Activated CD4-positive, alpha-beta T cell treated with anti-CD3 and anti-CD28 coated beads, Interleukin-2, amount 10 ng/mL, durations not matched to agents 24 days and 14 days (primary cell): Measurements from ENCODE around the gene SAMD3. TPM values are rescaled to one million over a fixed set of nuclear protein-coding genes. Genes with fewer than 3 reads are reported as not detected.
"Not testable (repeated sequence)": the region's sequence is repeated elsewhere in the genome, so short reads cannot be mapped to it uniquely, and the experiment has no call there.

Experiments used
- DNase-seq: peaks from one replicate; pipeline ENCODE4 v3.0.0; 2022
- H3K27ac Mint-ChIP-seq: one replicate; pipeline ENCODE4 v1.8.0; 2022; ENCODE audit warnings: mild to moderate bottlenecking, mixed read lengths
- H3K27me3 Mint-ChIP-seq: one replicate; pipeline ENCODE4 v1.8.0; 2022; ENCODE audit warnings: mixed read lengths
- H3K36me3 Mint-ChIP-seq: one replicate; pipeline ENCODE4 v1.8.0; 2022; ENCODE audit warnings: low read depth, mild to moderate bottlenecking, mixed read lengths
- H3K4me1 Mint-ChIP-seq: one replicate; pipeline ENCODE4 v1.8.0; 2021; ENCODE audit warnings: mixed read lengths
- H3K4me3 Mint-ChIP-seq: one replicate; pipeline ENCODE4 v1.8.0; 2022; ENCODE audit warnings: mild to moderate bottlenecking, moderate library complexity, mixed read lengths
- H3K9me3 Mint-ChIP-seq: one replicate; pipeline ENCODE4 v1.8.0; 2021; ENCODE audit warnings: mixed read lengths
- intact Hi-C: fragments of 100-400 bp; cut with micrococcal nuclease; formaldehyde crosslinking; loops from one replicate; pipeline ENCODE4 v1.15.1; 2023
- total RNA-seq: library from RNA; stranded (reverse); gene quantifications from 2 replicates; pipeline ENCODE4 v1.2.3, GENCODE V29; 2022

The SAMD3 gene, protein sequence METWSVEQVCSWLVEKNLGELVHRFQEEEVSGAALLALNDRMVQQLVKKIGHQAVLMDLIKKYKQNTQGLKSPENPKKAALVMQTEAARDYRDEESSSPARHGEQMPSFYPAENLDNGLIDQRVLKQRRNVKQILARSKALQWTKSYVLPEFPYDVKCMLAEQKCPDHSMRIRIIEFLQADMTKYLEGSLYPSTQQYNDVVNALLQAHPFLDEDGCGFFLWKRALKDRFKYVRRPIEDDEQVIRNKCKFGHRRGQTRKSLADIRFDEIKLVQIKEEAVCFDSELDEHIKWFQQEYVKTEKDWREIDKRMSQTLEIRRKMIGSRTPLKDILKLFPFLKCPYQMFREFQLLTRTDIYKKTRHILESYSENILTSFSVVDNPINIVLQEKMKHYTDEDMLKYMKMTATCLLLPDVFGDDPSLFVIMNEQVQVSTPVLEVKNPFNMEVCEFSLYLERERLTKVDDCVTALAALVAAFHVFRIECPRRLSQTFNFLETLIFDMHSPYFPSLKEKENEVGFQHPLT
- total RNA-seq: 2.1 and 2.5 TPM in 2 replicates

GRCh38 chr6:130222775-130223174 is at the start of gene SAMD3:
Gene SAMD3 (minus strand): TSS chr6:130222951. CDS start chr6:130215273, 7,678 bp downstream.
- Mint-ChIP-seq H3K4me3 (peak within 1 kb of the TSS; percentile 73), H3K27me3 (no peaks in the 10 kb centered on the region), H3K4me1 (peaks cover 27% of the 10 kb centered on the region), H3K36me3 (peaks cover 22% of the 10 kb centered on the region), H3K27ac (peak within 1 kb of the TSS; percentile 67), H3K9me3 (peaks cover 15% of the 10 kb centered on the region)
- DNase-seq: peak; percentile 74
- intact Hi-C loops: loop anchor here (1.0 to 2.0 kb wide), 3 partner anchors 7 to 90 kb away; no protein-coding TSS in a partner anchor

DNA sequence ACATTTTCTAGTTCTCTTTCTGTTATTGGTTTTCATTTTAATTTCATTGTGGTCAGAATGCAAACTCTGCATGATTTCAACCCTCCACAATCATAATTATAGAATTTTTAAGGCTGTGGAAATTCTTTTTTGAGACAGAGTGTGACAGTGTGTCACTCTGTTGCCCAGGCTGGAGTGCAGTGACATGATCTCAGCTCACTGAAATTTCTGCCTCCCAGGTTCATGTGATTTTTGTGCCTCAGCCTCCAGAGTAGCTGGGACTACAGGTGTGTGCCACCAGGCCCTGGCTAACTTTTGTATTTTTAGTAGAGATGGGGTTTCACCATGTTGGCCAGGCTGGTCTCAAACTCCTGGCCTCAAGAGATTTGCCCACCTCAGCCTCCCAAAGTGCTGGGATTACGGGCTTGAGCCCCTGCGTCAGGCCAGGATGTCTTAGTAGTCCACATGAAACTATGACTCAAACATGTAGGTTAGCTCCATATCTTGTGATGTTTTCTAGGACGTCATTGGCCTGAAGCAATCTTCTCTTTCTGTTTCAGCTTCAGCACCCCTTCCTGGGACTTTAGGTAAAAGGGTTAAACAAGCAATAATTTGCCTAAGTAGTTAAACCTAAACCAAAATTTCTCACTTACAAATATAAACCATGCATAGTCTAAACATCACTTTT is 47.4 kb upstream of the SAMD3 start:
- no peaks in the 10 kb centered on the region for H3K27me3 Mint-ChIP-seq

DNA sequence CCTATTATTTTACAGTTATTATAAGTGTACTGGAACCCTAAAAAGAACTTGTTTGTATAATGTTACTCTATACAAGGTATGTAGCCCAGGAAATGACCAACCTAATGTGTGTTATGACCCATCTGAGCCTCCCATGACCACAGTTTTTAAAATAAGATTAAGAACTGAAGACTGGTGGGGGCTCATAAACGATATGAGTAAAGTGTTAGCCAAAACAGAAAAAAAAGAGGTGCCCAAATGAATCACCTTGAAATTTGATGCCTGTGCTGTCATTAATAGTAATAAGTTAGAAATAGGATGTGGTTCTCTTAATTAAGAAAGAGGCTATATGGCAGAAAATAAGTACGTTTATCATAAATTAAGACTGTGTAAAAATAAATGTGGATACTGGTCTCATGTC is 42.8 kb upstream of the SAMD3 start:
- H3K27ac Mint-ChIP-seq, H3K27me3 Mint-ChIP-seq, intact Hi-C loops, H3K4me1 Mint-ChIP-seq, DNase-seq, H3K36me3 Mint-ChIP-seq, H3K4me3 Mint-ChIP-seq: not testable (repeated sequence)
- H3K9me3 Mint-ChIP-seq: peaks cover 15% of the 10 kb centered on the region

More for the DNA sequence above, 47.4 kb upstream of the SAMD3 start:
- Mint-ChIP-seq H3K4me3 (no peak overlapping the region), H3K27ac (no peak overlapping the region), H3K9me3 (peaks cover 25% of the 10 kb centered on the region), H3K4me1 (no peaks in the 10 kb centered on the region), H3K36me3 (peaks cover 1% of the 10 kb centered on the region)
- no peak for DNase-seq
- intact Hi-C loops: no loop called here

DNA sequence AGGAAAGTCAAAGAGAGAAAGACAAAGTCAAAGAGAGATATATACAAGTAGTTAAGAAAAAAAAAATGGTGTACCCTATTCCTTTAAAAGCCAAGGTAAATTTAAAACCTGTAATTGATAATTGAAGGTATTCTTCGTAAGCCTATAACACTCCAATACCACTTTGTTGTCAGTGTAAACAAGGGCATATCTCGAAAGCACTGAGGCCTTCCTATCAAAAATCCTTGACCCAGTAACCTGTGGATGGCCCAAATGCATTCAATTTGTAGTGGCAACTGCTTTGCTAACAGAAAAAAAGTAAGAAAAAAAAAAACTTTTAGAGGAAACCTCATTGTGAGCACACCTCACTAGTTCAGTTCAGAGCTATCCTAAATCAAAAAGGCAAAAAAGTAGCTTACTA is 39.3 kb upstream of the SAMD3 start:
- Mint-ChIP-seq H3K27ac (no peak overlapping the region), H3K4me3 (no peak overlapping the region), H3K9me3 (peaks cover 16% of the 10 kb centered on the region), H3K4me1 (peaks cover 17% of the 10 kb centered on the region), H3K27me3 (no peaks in the 10 kb centered on the region), H3K36me3 (peaks cover 7% of the 10 kb centered on the region)
- no peak for DNase-seq
- intact Hi-C loops: no loop called here

- Mint-ChIP-seq H3K4me1 (peaks cover 17% of the 10 kb centered on the region), H3K4me3 (peak overlapping the region; percentile 27), H3K9me3 (peaks cover 16% of the 10 kb centered on the region), H3K27ac (peak overlapping the region; percentile 57)
- intact Hi-C loops, H3K36me3 Mint-ChIP-seq, H3K27me3 Mint-ChIP-seq, DNase-seq: not testable (repeated sequence)
Observed at GRCh38 chr6:130261558-130261957, 38.8 kb upstream of the SAMD3 start.

- peak overlapping the region; percentile 3 for H3K4me3 Mint-ChIP-seq
- H3K9me3 Mint-ChIP-seq: peaks cover 16% of the 10 kb centered on the region
- H3K36me3 Mint-ChIP-seq, H3K27me3 Mint-ChIP-seq, DNase-seq, intact Hi-C loops: not testable (repeated sequence)
- peaks cover 21% of the 10 kb centered on the region for H3K4me1 Mint-ChIP-seq
- H3K27ac Mint-ChIP-seq: peak overlapping the region; percentile 45
Observed at GRCh38 chr6:130260614-130261241, 38.0 kb upstream of the SAMD3 start.

- Mint-ChIP-seq H3K4me3 (peak overlapping the region; percentile 6), H3K27ac (peak overlapping the region; percentile 60), H3K4me1 (peaks cover 24% of the 10 kb centered on the region), H3K9me3 (peaks cover 16% of the 10 kb centered on the region)
- peak; percentile 69 for DNase-seq
- intact Hi-C loops, H3K27me3 Mint-ChIP-seq, H3K36me3 Mint-ChIP-seq: not testable (repeated sequence)
Observed at GRCh38 chr6:130260050-130260462, 37.3 kb upstream of the SAMD3 start.

GRCh38 chr6:130259557-130259956 is 36.8 kb upstream of the SAMD3 start:
- Mint-ChIP-seq H3K9me3 (peaks cover 16% of the 10 kb centered on the region), H3K36me3 (peaks cover 7% of the 10 kb centered on the region), H3K27ac (peak overlapping the region; percentile 60), H3K27me3 (no peaks in the 10 kb centered on the region), H3K4me3 (peak overlapping the region; percentile 6), H3K4me1 (peaks cover 26% of the 10 kb centered on the region)
- intact Hi-C loops: no loop called here
- DNase-seq: no peak

- peaks cover 26% of the 10 kb centered on the region for H3K4me1 Mint-ChIP-seq
- peaks cover 7% of the 10 kb centered on the region for H3K36me3 Mint-ChIP-seq
- H3K27ac Mint-ChIP-seq: no peak overlapping the region
- H3K9me3 Mint-ChIP-seq: peaks cover 16% of the 10 kb centered on the region
- H3K27me3 Mint-ChIP-seq: no peaks in the 10 kb centered on the region
- no peak for DNase-seq
- intact Hi-C loops: no loop called here
- H3K4me3 Mint-ChIP-seq: no peak overlapping the region
Observed at GRCh38 chr6:130259140-130259539, 36.4 kb upstream of the SAMD3 start.

DNA sequence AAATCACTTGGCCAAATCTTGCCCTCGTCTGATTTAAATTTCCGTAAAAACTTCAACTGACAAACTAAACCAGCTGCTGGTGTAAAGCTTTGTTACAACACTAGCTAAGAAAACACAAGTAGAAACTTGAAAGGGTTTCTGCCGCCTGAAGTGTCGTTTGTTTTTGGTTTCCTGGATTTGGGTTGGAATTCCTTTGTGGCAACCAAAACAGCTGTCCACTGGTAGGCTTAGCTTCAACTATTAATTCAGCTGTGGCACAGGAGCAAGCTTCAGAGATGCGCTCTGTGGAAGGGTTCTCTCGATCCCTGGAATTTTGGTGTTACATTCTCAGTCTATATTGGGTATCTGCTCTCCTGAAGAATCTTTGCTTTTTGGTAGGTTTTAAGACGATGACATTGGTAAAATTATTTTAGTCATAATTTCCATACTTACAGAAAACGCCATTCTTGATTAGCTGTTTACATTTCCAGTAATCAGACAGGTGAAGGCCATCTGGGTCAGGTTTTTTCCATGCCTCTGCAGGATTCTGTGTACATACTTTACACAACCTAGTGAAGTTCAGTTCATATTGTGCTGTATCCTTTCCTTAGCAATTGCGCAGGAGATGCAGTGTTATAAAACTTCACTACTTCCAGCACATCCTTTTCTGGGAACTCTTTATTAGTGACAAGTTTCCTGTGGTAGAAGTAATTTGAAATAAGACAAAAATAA is 29.9 kb upstream of the SAMD3 start:
- H3K9me3 Mint-ChIP-seq: no peaks in the 10 kb centered on the region
- intact Hi-C loops: no loop called here
- H3K36me3 Mint-ChIP-seq: no peaks in the 10 kb centered on the region
- no peak for DNase-seq
- peaks cover 9% of the 10 kb centered on the region for H3K4me1 Mint-ChIP-seq
- no peak overlapping the region for H3K27ac Mint-ChIP-seq
- H3K27me3 Mint-ChIP-seq: peaks cover 16% of the 10 kb centered on the region
- no peak overlapping the region for H3K4me3 Mint-ChIP-seq

GRCh38 chr6:130245267-130245666 is 22.5 kb upstream of the SAMD3 start:
- H3K36me3 Mint-ChIP-seq: no peaks in the 10 kb centered on the region
- H3K27ac Mint-ChIP-seq: no peak overlapping the region
- H3K27me3 Mint-ChIP-seq: peaks cover 7% of the 10 kb centered on the region
- H3K4me1 Mint-ChIP-seq: no peaks in the 10 kb centered on the region
- no peaks in the 10 kb centered on the region for H3K9me3 Mint-ChIP-seq
- H3K4me3 Mint-ChIP-seq: no peak overlapping the region
- DNase-seq: no peak
- intact Hi-C loops: no loop called here

GRCh38 chr6:130244728-130245127 is 22.0 kb upstream of the SAMD3 start:
- H3K9me3 Mint-ChIP-seq: no peaks in the 10 kb centered on the region
- H3K4me1 Mint-ChIP-seq: no peaks in the 10 kb centered on the region
- H3K27ac Mint-ChIP-seq: no peak overlapping the region
- no peak overlapping the region for H3K4me3 Mint-ChIP-seq
- DNase-seq: no peak
- H3K36me3 Mint-ChIP-seq: no peaks in the 10 kb centered on the region
- H3K27me3 Mint-ChIP-seq: peaks cover 6% of the 10 kb centered on the region
- intact Hi-C loops: no loop called here

DNA sequence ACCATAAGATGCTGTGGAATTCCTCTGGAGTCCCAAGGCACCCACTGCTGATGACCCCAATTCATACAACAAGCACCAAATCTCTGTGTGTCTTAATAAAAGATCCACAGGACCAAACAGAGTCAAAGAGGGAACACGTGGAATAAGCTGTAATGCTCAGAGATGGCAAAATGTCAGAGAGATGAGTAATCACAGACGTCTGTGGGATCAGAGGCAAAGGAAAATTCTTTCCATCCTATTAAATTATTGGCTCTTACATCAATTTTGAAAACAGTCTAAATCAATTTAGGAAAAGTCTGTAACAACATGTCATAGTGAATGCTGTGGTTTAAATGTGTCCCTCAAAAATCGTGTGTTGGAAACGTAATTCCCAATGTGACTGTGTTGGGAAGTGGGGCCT is 17.5 kb upstream of the SAMD3 start:
- H3K27me3 Mint-ChIP-seq: peaks cover 5% of the 10 kb centered on the region
- H3K4me3 Mint-ChIP-seq: no peak overlapping the region
- intact Hi-C loops: no loop called here
- H3K4me1 Mint-ChIP-seq: no peaks in the 10 kb centered on the region
- no peaks in the 10 kb centered on the region for H3K36me3 Mint-ChIP-seq
- no peak for DNase-seq
- H3K9me3 Mint-ChIP-seq: no peaks in the 10 kb centered on the region
- H3K27ac Mint-ChIP-seq: no peak overlapping the region
